ENCODE data around the gene KCNJ9. TPM values are rescaled to one million over a fixed set of nuclear protein-coding genes. Genes with fewer than 3 reads are reported as not detected.

Gene KCNJ9
- total and polyA plus RNA-seq, 2 of the 13 experiments (the other 11 are each of a cell fraction or from before 2014, with no cell fraction given) = not detected

- TF ChIP-seq, protein P1, sequence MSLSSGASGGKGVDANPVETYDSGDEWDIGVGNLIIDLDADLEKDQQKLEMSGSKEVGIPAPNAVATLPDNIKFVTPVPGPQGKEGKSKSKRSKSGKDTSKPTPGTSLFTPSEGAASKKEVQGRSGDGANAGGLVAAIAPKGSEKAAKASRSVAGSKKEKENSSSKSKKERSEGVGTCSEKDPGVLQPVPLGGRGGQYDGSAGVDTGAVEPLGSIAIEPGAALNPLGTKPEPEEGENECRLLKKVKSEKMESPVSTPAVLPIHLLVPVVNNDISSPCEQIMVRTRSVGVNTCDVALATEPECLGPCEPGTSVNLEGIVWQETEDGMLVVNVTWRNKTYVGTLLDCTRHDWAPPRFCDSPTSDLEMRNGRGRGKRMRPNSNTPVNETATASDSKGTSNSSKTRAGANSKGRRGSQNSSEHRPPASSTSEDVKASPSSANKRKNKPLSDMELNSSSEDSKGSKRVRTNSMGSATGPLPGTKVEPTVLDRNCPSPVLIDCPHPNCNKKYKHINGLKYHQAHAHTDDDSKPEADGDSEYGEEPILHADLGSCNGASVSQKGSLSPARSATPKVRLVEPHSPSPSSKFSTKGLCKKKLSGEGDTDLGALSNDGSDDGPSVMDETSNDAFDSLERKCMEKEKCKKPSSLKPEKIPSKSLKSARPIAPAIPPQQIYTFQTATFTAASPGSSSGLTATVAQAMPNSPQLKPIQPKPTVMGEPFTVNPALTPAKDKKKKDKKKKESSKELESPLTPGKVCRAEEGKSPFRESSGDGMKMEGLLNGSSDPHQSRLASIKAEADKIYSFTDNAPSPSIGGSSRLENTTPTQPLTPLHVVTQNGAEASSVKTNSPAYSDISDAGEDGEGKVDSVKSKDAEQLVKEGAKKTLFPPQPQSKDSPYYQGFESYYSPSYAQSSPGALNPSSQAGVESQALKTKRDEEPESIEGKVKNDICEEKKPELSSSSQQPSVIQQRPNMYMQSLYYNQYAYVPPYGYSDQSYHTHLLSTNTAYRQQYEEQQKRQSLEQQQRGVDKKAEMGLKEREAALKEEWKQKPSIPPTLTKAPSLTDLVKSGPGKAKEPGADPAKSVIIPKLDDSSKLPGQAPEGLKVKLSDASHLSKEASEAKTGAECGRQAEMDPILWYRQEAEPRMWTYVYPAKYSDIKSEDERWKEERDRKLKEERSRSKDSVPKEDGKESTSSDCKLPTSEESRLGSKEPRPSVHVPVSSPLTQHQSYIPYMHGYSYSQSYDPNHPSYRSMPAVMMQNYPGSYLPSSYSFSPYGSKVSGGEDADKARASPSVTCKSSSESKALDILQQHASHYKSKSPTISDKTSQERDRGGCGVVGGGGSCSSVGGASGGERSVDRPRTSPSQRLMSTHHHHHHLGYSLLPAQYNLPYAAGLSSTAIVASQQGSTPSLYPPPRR (CRISPR knock-in tag; IDR thresholded peaks at IDR 0.05; ENCODE audit: borderline replicate concordance) = 0 out of 2 replicates have a peak, but pooled peaks have one; percentile 12
- TF ChIP-seq ZNF687 (CRISPR knock-in tag; IDR thresholded peaks at IDR 0.05) = peak; percentile 39; the same call in 1 of the 2 replicates
- TF ChIP-seq PITX1 (CRISPR knock-in tag; IDR thresholded peaks at IDR 0.05) = 0 out of 2 replicates have a peak, but pooled peaks have one; percentile 32
- no peak for TF ChIP-seq JUND (CRISPR knock-in tag; IDR thresholded peaks at IDR 0.05)
- TF ChIP-seq, protein P2, sequence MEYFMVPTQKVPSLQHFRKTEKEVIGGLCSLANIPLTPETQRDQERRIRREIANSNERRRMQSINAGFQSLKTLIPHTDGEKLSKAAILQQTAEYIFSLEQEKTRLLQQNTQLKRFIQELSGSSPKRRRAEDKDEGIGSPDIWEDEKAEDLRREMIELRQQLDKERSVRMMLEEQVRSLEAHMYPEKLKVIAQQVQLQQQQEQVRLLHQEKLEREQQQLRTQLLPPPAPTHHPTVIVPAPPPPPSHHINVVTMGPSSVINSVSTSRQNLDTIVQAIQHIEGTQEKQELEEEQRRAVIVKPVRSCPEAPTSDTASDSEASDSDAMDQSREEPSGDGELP (IDR thresholded peaks at IDR 0.05; ENCODE audit: borderline replicate concordance, low read depth) = peak; percentile 86
- TF ChIP-seq MEF2D (CRISPR knock-in tag; IDR thresholded peaks at IDR 0.05) = 0 out of 2 replicates have a peak, but pooled peaks have one; percentile 30
- TF ChIP-seq, protein P3, sequence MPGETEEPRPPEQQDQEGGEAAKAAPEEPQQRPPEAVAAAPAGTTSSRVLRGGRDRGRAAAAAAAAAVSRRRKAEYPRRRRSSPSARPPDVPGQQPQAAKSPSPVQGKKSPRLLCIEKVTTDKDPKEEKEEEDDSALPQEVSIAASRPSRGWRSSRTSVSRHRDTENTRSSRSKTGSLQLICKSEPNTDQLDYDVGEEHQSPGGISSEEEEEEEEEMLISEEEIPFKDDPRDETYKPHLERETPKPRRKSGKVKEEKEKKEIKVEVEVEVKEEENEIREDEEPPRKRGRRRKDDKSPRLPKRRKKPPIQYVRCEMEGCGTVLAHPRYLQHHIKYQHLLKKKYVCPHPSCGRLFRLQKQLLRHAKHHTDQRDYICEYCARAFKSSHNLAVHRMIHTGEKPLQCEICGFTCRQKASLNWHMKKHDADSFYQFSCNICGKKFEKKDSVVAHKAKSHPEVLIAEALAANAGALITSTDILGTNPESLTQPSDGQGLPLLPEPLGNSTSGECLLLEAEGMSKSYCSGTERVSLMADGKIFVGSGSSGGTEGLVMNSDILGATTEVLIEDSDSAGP (CRISPR knock-in tag; IDR thresholded peaks at IDR 0.05; ENCODE audit: borderline replicate concordance) = peak; percentile 60
- TF ChIP-seq, protein P4, sequence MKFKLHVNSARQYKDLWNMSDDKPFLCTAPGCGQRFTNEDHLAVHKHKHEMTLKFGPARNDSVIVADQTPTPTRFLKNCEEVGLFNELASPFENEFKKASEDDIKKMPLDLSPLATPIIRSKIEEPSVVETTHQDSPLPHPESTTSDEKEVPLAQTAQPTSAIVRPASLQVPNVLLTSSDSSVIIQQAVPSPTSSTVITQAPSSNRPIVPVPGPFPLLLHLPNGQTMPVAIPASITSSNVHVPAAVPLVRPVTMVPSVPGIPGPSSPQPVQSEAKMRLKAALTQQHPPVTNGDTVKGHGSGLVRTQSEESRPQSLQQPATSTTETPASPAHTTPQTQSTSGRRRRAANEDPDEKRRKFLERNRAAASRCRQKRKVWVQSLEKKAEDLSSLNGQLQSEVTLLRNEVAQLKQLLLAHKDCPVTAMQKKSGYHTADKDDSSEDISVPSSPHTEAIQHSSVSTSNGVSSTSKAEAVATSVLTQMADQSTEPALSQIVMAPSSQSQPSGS (CRISPR knock-in tag; IDR thresholded peaks at IDR 0.05) = peak; percentile 50; the same call in 1 of the 2 replicates
- TF ChIP-seq ZNF557 (CRISPR knock-in tag; IDR thresholded peaks at IDR 0.05) = no peak
- TF ChIP-seq, protein P5, sequence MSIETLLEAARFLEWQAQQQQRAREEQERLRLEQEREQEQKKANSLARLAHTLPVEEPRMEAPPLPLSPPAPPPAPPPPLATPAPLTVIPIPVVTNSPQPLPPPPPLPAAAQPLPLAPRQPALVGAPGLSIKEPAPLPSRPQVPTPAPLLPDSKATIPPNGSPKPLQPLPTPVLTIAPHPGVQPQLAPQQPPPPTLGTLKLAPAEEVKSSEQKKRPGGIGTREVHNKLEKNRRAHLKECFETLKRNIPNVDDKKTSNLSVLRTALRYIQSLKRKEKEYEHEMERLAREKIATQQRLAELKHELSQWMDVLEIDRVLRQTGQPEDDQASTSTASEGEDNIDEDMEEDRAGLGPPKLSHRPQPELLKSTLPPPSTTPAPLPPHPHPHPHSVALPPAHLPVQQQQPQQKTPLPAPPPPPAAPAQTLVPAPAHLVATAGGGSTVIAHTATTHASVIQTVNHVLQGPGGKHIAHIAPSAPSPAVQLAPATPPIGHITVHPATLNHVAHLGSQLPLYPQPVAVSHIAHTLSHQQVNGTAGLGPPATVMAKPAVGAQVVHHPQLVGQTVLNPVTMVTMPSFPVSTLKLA (IDR thresholded peaks at IDR 0.05) = 0 out of 2 replicates have a peak, but pooled peaks have one; percentile 9
- TF ChIP-seq MTA1 (CRISPR knock-in tag; IDR thresholded peaks at IDR 0.05; ENCODE audit: borderline replicate concordance) = 0 out of 2 replicates have a peak, but pooled peaks have one; percentile 34
- TF ChIP-seq, protein P6, sequence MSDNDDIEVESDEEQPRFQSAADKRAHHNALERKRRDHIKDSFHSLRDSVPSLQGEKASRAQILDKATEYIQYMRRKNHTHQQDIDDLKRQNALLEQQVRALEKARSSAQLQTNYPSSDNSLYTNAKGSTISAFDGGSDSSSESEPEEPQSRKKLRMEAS (IDR thresholded peaks at IDR 0.05) = peak; percentile 61; the same call in 1 of the 2 replicates
These were observed 27.7 kb downstream of the KCNJ9 start (continued) for GRCh38 chr1:160108888-160109662.
